HG03139 (cell line): ENCODE measurements around the gene ACSL3.
"Not testable (repeated sequence)": the region's sequence is repeated elsewhere in the genome, so short reads cannot be mapped to it uniquely, and the experiment has no call there.

Source experiments
- ATAC-seq: cut with Tn5 transposase; IDR thresholded peaks from one replicate; pipeline ENCODE4 v1.9.1; 2021; ENCODE audit not compliant: unreplicated experiment

The ACSL3 gene

DNA sequence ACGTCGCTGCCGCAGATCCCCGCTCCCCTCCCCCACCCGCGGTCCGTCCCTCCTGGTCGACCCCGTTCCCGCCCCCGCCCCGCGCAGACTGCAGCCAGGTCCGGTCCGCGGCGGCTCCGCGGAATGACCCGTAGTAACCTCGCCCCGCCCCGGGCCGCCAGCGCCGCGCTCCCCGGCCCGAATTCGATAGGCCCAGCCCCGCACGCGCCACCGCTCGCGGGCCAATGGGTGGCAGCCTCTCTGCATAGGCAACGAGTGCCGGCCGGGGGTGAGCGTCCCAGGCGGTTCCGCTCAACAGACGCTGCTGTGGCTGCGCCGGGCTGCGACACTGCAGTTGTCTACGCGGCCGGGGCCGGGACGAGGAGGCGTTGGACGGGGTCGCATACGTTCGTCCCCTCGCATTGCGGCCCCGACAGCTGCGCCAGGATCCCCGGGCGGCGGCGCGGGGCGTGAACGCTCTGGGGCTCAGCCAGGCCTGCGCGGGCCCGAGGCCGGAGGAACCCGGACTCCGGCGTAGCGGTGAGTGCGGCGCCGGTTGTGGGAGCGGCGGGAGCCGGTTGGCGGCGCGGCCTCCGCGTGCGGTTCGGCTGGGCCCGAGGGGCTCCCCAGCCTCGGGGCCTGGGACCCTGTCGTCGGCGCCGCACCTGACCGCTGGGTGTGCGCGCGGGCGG, at the start of gene ACSL3:
ACSL3 (plus strand) TSS at position 297 of the 671 bp plus-strand sequence. CDS start 47,737 bp downstream, outside the sequence.
- peak; percentile 98 for ATAC-seq

DNA sequence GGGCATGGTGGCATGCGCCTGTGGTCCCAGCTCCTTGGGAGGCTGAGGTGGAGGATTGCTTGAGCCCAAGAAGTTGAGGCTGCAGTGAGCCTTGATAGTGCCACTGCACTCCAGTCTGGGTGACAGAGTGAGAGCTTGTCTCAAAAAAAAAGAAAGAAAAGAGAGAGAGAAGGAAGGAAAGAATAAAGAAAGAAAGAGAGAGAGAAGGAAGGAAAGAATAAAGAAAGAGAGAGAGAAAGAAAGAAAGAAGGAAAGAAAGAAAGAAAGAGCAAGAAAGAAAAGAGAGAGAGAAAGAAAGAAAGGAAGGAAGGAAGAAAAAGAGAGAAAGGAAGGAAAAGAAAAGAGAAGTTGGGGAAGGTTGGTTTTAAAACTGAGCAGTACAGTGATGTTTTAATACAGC, 49.0 kb upstream of the ACSL3 start:
- ATAC-seq, result no peak

DNA sequence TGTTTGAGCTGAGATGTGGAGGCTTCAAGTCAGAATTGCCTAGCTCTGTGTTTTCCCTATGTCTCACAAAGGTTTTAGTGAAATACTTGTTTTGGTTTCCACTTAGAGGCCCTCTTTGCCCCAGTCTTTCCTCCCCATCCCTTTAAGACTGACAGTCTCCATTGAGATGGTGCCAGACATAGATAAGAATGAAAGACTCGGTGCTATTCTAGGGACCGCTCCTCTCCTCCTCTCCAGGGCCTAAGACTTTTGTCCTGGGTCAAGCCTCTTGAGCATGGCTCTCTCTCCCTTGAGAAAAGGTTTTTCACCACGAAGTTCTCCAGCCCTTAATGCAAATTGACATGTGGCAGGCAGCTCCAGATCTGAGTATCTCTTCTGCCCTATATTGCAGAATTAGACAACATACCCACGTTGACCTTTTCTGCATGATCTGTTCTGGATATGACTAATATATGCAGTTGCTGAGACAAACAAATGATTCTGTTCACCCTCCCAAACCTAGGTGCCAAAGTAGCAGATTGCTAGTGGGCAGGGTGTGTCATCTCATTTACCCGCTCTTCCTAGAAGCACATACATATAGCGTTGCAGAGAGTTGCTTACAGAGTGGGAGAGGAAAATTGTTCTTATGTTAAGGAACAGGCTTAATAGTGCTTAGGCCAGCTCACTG, 47.5 kb upstream of the ACSL3 start:
- peak; percentile 81 for ATAC-seq

DNA sequence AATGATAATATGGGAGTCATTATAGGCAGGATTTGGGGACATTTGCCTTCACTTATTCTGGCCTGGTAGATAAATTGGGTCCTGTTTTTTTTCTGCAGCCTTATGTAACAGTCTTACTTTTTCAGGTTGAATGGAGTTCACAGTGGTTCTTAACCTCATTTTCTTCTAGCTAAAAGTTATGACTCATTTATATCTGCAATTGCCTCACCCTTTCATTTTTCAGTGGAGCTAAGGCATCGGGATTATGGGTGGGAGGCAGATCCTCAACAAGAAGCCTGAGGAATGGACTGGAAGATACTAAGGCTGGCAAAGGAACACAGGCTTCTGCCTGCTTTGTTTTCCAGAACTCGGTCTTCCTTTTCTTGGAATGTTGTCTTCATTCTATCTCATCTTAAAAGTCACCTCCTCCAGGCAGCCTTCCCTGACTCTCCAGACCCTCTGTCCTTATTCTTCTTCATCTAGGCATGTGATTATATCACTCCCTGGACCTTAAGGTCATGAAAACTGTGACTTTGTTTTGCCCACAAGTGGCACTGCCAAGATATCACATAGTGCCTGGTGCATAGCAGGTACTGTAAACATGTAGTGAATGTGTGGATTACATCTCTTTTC, 41.0 kb upstream of the ACSL3 start:
- ATAC-seq, result no peak

DNA sequence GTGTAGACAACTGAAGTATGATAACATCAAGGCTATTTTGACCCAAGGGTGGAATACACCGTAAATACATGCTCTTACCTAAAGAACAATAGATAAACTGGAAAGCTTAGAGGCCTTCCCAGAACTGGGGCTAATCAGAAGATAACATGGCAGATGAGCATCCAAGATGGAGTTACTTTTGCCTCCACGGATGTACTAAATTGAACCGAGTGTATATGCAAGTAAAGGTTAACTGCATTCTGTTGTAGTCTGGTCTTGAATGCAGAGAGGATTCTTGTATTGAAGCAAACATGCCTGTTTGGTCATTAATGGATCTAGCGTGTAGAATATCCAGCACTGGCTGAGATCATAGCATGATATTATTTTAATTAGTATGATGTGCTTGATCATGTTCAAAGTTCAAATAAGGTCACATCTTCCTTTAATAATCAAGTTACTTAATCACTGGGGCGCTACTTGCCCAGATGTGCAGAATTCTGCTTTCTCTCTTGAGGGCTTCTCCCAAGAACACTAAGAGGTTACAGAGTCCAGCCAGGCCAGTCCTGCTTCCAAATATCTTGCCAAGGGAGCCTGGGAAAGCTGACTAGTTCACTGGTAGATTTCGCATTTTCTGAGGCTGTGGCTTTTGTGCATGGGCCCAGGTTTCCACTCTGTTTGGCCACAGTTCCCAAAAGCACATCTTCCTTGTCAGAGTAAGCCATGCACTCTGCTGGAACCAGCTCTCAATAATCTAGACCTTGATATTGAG, 37.5 kb upstream of the ACSL3 start:
- no peak for ATAC-seq

GRCh38 chr2:222825031-222825430, 35.8 kb upstream of the ACSL3 start:
- no peak for ATAC-seq

GRCh38 chr2:222827417-222827816, 33.4 kb upstream of the ACSL3 start:
- ATAC-seq, result no peak

DNA sequence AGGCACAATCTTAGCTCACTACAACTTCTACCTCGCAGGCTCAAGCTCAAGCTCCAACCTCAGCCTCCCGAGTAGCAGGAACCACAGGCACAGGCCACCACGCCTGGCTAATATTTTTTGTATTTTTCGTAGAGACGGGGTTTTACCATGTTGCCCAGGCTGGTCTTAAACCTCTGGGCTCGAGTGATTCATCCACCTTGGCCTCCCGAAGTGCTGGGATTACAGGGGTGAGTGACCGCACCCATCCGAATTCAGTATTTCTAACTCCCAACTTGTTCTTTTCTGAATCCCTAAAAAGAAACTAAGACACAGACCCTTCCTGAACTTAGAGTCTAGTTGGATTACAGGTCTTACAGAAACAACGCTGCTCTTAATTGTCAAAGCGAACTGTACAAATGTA, 32.3 kb upstream of the ACSL3 start:
- ATAC-seq, result no peak

- ATAC-seq, result no peak
Observed at GRCh38 chr2:222830164-222830563, 30.7 kb upstream of the ACSL3 start.

- no peak for ATAC-seq
Observed at GRCh38 chr2:222833410-222833809, 27.4 kb upstream of the ACSL3 start.

GRCh38 chr2:222835143-222835822, 25.6 kb upstream of the ACSL3 start:
- no peak for ATAC-seq

DNA sequence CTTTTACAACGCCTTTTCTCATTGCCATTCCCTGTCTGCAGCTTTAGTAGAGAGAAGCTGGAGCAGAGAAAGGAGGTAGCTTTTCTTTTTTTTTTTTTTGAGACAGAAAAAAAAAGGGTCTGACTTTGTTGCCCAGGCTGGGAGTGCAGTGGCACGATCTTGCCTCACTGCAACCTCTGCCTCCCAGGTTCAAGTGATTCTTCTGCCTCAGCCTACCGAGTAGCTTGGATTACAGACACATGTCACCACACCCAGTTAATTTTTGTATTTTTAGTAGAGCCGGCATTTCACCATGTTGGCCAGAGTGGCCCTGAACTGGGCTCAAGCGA, 25.0 kb upstream of the ACSL3 start:
- ATAC-seq, result no peak

DNA sequence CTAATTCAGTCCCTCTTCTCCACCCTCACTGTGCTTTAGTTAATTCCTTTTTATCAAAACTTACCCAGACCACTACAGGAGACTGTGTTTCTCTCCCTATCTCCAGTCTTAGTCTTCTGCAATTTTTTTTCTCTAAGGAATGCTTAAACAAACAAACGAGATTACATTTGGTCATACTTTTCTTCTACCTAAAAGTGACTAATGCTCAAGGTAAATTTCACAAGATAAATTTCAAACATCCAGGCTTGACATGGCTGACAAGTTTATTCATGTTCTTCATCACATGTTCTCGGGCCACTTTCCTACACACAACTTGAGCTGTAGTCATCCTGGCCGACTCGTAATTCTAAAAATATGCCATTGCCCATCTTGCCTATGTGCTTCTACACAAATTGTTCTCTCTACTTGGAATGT, 23.2 kb upstream of the ACSL3 start:
- ATAC-seq, result no peak

- no peak for ATAC-seq
Observed at GRCh38 chr2:222840060-222840802, 20.6 kb upstream of the ACSL3 start.

- no peak for ATAC-seq
Observed at GRCh38 chr2:222842491-222843174, 18.2 kb upstream of the ACSL3 start.

DNA sequence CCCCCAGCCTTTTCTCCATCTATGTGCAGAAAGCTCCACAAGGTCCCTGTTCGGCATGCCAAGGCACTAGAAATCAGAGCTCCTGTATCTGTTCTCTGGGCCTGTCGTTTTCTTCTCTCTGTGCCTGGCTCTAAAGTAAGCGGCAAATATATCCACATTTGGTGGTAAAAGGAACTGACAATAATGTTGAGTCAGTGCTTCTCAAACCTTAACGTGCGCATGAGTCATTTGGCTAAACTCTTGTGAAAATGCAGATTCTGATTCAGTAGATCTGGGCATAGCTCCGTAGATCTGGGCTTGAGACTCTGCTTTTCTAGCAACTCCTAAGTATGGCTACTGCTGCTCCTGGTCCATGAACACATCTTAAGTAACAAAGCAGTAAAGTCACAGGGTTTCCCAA, 16.5 kb upstream of the ACSL3 start:
- ATAC-seq, result no peak

GRCh38 chr2:222845314-222845713, 15.5 kb upstream of the ACSL3 start:
- ATAC-seq, result not testable (repeated sequence)

- no peak for ATAC-seq
Observed at GRCh38 chr2:222846003-222846402, 14.8 kb upstream of the ACSL3 start.

DNA sequence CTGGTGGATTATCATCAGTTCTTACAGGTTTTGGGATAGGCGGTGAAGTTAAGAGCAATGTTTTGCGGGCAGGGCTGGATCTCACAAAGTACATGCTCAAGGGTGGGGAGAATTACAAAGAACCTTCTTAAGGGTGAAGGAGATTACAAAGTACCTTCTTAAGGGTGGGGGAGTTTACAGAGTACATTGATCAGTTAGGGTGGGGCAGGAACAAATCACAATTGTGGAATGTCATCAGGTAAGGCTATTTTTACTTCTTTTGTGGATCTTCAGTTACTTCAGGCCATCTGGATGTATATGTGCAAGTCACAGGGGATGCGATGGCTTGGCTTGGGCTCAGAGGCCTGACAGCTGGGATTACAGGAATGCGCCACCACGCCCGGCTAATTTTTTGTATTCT, 12.8 kb upstream of the ACSL3 start:
- not testable (repeated sequence) for ATAC-seq

- no peak for ATAC-seq
Observed at GRCh38 chr2:222848862-222849261, 12.0 kb upstream of the ACSL3 start.
